Fibroblast of pulmonary artery (primary cell): ENCODE results near the gene RAD21L1.
A peak's percentile ranks its signal among the peaks of the same experiment; 100 is the strongest.

Source experiments
- DNase-seq: peaks from one replicate; pipeline ENCODE4 v3.0.0-alpha.2; 2010; ENCODE audit warnings: low read depth
- H3K4me3 ChIP-seq: replicated peaks from 2 replicates; pipeline ENCODE4 v1.5.1; 2011; ENCODE audit warnings: low read depth, mild to moderate bottlenecking, control low read depth, low read length, moderate library complexity
- CTCF ChIP-seq: IDR thresholded peaks from 2 replicates; pipeline ENCODE4 v1.5.1; 2011; ENCODE audit warnings: mild to moderate bottlenecking, control low read depth, low read length, inconsistent platforms; ENCODE audit errors: missing control alignments

RAD21L1 gene

GRCh38 chr20:1225783-1226654 is at the start of gene RAD21L1:
Gene RAD21L1 (plus strand): TSS chr20:1226044. CDS start chr20:1228454, 2,410 bp downstream.
- TF ChIP-seq CTCF: no peak

GRCh38 chr20:1177680-1178079 is 48.2 kb upstream of the RAD21L1 start:
- H3K4me3 ChIP-seq: no peak overlapping the region
- peak; percentile 11 for TF ChIP-seq CTCF
- DNase-seq: peak; percentile 18

More at GRCh38 chr20:1225783-1226654, at the start of gene RAD21L1:
- peak; percentile 85 for DNase-seq
- peak within 1 kb of the TSS; percentile 72 for H3K4me3 ChIP-seq

- TF ChIP-seq CTCF: no peak
- H3K4me3 ChIP-seq: no peak overlapping the region
- no peak for DNase-seq
Measured at GRCh38 chr20:1178103-1178502, 47.7 kb upstream of the RAD21L1 start.

- DNase-seq: no peak
- H3K4me3 ChIP-seq: no peak overlapping the region
- no peak for TF ChIP-seq CTCF
Measured at GRCh38 chr20:1178623-1179022, 47.2 kb upstream of the RAD21L1 start.

- H3K4me3 ChIP-seq: no peak overlapping the region
Measured at GRCh38 chr20:1180949-1181348, 44.9 kb upstream of the RAD21L1 start.

GRCh38 chr20:1182106-1182505 is 43.7 kb upstream of the RAD21L1 start:
- no peak overlapping the region for H3K4me3 ChIP-seq
- DNase-seq: no peak
- no peak for TF ChIP-seq CTCF

More at GRCh38 chr20:1180949-1181348, 44.9 kb upstream of the RAD21L1 start:
- no peak for DNase-seq
- no peak for TF ChIP-seq CTCF

- H3K4me3 ChIP-seq: no peak overlapping the region
- DNase-seq: no peak
- no peak for TF ChIP-seq CTCF
Measured at GRCh38 chr20:1183153-1183552, 42.7 kb upstream of the RAD21L1 start.
